Loucy (cell line): ENCODE results near the gene SELL.

Source experiments
- EZH2phosphoT487 ChIP-seq: fragments of 200-600 bp; IDR thresholded peaks from 2 replicates; pipeline ENCODE4 v1.6.1; 2018; ENCODE audit warnings: antibody characterized with exemption, mild to moderate bottlenecking, moderate library complexity, borderline replicate concordance
- TF ChIP-seq, protein P1 (sequence below): fragments of 200-600 bp; sonication (generic); conservative IDR thresholded peaks from 2 replicates; pipeline ENCODE4 v1.5.1; 2014; ENCODE audit warnings: mild to moderate bottlenecking, antibody characterized with exemption, low read length

DNA sequence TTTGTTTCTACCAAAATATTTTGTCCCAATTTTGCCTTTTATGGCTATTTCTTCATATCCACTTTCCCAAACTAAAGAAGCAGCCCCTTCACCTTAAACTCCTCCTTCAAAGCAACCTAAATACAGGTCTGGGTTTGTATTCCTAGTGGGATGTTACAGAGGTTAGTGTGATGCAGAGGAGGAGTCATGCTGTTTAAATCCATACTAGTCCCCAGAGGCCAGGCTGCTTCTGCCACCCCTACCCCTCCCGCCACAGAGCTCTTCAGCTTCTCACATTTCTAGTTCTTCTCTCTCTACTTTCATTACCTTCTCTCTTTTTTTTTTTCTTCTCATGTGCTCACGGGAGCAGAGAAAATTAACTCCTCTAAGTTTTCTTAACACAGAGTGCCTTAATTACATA lies 29.3 kb downstream of the SELL start:
- TF ChIP-seq, protein P1, sequence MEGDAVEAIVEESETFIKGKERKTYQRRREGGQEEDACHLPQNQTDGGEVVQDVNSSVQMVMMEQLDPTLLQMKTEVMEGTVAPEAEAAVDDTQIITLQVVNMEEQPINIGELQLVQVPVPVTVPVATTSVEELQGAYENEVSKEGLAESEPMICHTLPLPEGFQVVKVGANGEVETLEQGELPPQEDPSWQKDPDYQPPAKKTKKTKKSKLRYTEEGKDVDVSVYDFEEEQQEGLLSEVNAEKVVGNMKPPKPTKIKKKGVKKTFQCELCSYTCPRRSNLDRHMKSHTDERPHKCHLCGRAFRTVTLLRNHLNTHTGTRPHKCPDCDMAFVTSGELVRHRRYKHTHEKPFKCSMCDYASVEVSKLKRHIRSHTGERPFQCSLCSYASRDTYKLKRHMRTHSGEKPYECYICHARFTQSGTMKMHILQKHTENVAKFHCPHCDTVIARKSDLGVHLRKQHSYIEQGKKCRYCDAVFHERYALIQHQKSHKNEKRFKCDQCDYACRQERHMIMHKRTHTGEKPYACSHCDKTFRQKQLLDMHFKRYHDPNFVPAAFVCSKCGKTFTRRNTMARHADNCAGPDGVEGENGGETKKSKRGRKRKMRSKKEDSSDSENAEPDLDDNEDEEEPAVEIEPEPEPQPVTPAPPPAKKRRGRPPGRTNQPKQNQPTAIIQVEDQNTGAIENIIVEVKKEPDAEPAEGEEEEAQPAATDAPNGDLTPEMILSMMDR, result no peak
- TF ChIP-seq EZH2phosphoT487, result no peak
